ENCODE data around the gene MRTO4. TPM values are rescaled to one million over a fixed set of nuclear protein-coding genes. Genes with fewer than 3 reads are reported as not detected.

The MRTO4 gene
- total and polyA plus RNA-seq, 7 donors = 19.9 to 103 (median 35.8) TPM

DNA sequence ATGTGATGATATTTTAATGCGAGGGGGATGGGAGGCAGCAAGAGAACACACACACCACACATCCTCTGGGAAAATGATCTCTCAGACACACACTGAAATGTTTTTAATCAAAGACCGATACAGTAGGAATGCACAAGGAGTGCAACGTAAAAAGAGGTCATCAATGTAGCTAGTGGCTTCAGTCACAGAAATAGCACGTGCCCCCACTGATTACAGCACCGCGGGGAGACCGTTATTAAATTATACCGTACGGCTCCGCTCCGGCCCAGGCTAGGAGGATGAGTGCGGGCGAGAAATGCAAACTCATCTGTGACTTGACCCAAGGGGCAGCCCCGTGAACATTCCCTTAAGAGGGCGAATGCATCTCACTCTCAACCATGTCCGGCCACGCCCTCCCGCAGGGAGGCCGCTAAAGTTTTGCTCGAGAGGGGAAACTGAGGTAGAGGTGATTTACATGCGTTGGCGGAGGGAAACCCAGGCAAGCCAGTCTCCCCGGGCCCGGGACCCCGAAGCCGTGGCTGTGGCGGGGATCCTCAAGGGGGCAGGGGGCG, 42.1 kb upstream of the MRTO4 start:
- ATAC-seq (peak; percentile 38 to 62 (median 58)), DNase-seq (peak in 1 of 2 donors; percentile 40)
- TF ChIP-seq, protein P1, sequence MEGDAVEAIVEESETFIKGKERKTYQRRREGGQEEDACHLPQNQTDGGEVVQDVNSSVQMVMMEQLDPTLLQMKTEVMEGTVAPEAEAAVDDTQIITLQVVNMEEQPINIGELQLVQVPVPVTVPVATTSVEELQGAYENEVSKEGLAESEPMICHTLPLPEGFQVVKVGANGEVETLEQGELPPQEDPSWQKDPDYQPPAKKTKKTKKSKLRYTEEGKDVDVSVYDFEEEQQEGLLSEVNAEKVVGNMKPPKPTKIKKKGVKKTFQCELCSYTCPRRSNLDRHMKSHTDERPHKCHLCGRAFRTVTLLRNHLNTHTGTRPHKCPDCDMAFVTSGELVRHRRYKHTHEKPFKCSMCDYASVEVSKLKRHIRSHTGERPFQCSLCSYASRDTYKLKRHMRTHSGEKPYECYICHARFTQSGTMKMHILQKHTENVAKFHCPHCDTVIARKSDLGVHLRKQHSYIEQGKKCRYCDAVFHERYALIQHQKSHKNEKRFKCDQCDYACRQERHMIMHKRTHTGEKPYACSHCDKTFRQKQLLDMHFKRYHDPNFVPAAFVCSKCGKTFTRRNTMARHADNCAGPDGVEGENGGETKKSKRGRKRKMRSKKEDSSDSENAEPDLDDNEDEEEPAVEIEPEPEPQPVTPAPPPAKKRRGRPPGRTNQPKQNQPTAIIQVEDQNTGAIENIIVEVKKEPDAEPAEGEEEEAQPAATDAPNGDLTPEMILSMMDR (IDR thresholded peaks at IDR 0.05) = no peak
- intact Hi-C loops (cut with DNase I) = loop anchor here in 1 of 2 donors (2.0 kb wide), 1 partner anchor 31 kb away; no protein-coding TSS in a partner anchor
- Histone ChIP-seq H3K4me1 (peaks cover 66% of the 10 kb centered on the region), H3K27ac (peak overlapping the region; percentile 91), H3K27me3 (ENCODE audit: insufficient read depth in 3 of 3, low read length in 2 of 3) (no peaks in the 10 kb centered on the region), H3K9me3 (no peaks in the 10 kb centered on the region), H3K36me3 (ENCODE audit: insufficient read depth in 1 of 2, low read depth in 1 of 2) (peaks cover 0 to 25% of the 10 kb centered on the region in 2 donors), H3K4me3 (peak overlapping the region; percentile 72)
- WGBS, 3 donors = 0 to 1% (median 0%) methylated on average over 27 to 28 of the region's 28 CpGs

DNA sequence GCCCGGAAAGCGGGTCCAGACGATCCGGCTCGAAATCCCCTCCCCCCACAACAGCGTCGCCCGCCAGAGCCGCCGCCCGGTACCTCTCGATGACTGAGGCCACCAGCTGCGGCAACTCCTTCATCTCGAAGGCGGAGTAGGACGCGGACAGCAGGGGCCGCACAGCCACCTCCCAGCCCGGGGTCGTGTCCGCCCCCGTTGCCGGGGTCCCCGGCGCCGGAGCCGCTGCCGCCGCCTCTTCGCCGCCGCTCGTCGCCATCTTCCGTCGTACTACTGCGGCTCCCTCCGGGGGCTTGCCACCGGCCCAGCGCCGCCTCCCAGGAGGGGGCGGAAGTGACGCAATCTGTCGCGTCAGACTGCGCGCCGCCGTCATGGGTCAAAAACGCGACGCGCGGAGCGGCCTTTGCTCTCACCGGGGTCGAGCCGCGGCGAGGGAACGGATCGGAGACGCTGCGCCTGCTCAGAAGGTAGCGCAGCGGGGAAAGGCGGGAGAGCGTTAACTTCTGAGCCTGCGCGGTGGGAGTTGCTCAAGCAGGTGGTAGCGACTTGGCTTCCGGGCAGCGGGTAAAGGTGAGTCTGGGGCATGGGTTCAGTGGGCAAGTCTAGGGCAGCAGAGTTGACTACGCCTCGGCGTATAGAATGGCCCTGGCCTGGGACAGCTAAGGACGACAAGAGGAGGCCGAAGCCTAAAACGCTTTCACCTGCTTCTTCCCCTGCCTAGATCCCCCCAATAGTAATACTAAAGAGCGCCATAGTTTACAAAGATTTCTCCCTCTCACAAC, 41.4 kb upstream of the MRTO4 start, which contains the start of gene UBR4:
UBR4 (minus strand) TSS at position 277 of the 782 bp plus-strand sequence; CDS start at position 259, 18 bp downstream.
- H3K9me3 ChIP-seq = no peaks in the 10 kb centered on the region
- DNase-seq (peak; percentile 96 to 98), ATAC-seq (peak; percentile 94 to 97 (median 97))
- 0 to 1% (median 0%) methylated on average over 57 to 80 of the region's 80 CpGs for WGBS, 3 donors
- TF ChIP-seq, protein P1 (IDR thresholded peaks at IDR 0.05) = no peak
- H3K27me3 ChIP-seq (ENCODE audit: insufficient read depth in 3 of 3, low read length in 2 of 3) = no peaks in the 10 kb centered on the region
- H3K27ac ChIP-seq = peak within 1 kb of the TSS; percentile 91
- H3K36me3 ChIP-seq (ENCODE audit: insufficient read depth in 1 of 2, low read depth in 1 of 2) = peaks cover 0 to 25% of the 10 kb centered on the region in 2 donors
- H3K4me3 ChIP-seq = peak within 1 kb of the TSS; percentile 72
- intact Hi-C loops (cut with DNase I) = loop anchor here in 1 of 2 donors (2.0 kb wide), 1 partner anchor 31 kb away; no protein-coding TSS in a partner anchor
- H3K4me1 ChIP-seq = peaks cover 61% of the 10 kb centered on the region

DNA sequence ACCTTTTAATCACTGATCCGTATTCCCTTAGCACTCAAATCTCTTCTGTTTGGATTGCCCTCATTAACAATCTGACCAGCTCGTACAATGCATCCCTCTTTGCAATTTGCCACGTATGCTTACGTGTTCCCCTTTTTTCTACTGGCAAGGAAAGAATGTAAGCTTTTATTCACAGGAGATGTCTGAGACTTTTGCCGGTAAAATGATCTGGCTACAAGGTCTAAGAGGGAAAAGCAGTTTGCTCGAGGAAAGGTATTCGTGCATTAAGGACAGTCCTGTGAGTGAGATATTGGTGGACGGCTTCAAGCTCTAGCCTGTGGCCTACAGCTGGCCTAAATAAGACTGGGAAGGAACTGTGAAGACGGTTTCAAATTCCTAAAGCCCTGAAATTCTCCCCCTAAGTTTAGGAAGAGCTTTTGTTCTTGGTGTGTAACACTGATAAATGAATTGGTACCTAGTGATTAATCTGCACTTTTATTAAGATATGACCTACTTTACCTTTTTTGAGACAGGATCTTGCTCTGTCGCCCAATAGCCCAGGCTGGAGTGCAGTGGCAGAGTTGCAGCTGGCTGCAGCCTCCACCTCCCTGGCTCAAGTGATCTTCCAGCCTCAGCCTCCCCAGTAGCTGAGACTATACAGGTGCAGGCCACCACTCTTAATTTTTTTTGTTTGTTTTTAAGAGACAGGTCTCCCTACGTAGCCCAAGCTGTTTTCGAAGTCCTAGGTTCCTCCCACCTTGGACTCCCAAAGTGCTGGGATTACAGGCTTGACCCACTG, 40.6 kb upstream of the MRTO4 start:
- peaks cover 53% of the 10 kb centered on the region for H3K4me1 ChIP-seq
- peaks cover 0 to 25% of the 10 kb centered on the region in 2 donors for H3K36me3 ChIP-seq (ENCODE audit: insufficient read depth in 1 of 2, low read depth in 1 of 2)
- WGBS, 3 donors = 20 to 21% (median 20%) methylated on average over 12 of the region's 12 CpGs
- ATAC-seq (no peak), DNase-seq (no peak)
- peak overlapping the region; percentile 72 for H3K4me3 ChIP-seq
- H3K27me3 ChIP-seq (ENCODE audit: insufficient read depth in 3 of 3, low read length in 2 of 3) = no peaks in the 10 kb centered on the region
- TF ChIP-seq, protein P1 (IDR thresholded peaks at IDR 0.05) = no peak
- intact Hi-C loops (cut with DNase I) = no loop called here
- no peaks in the 10 kb centered on the region for H3K9me3 ChIP-seq
- peak overlapping the region; percentile 91 for H3K27ac ChIP-seq

DNA sequence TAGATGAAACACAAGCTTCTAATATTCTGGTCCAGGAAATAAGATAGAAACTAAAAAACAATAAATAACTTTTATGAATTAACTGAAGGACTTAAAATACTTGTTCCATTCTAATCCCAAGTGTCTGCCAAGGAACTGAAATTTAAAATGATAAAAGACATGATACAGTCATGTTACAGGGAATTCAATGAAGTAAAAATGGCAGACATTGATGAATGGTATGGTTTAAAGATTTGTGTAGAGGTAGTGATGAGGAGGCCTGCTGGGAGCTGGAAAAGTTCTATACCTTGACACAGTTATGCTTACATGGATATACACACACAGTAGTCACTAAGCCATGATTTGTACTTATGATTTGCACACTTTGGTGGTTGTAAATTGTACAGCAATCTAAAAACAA, 39.4 kb upstream of the MRTO4 start:
- H3K4me1 ChIP-seq = peaks cover 42% of the 10 kb centered on the region
- H3K36me3 ChIP-seq (ENCODE audit: insufficient read depth in 1 of 2, low read depth in 1 of 2) = peaks cover 0 to 36% of the 10 kb centered on the region in 2 donors

More for the DNA sequence above, 39.4 kb upstream of the MRTO4 start:
- intact Hi-C loops (cut with DNase I) = no loop called here
- Histone ChIP-seq H3K4me3 (no peak overlapping the region), H3K27ac (no peak overlapping the region), H3K9me3 (no peaks in the 10 kb centered on the region), H3K27me3 (ENCODE audit: insufficient read depth in 3 of 3, low read length in 2 of 3) (no peaks in the 10 kb centered on the region)
- no peak for ATAC-seq
- DNase-seq = no peak
- TF ChIP-seq, protein P1 (IDR thresholded peaks at IDR 0.05) = no peak

Data from psoas muscle (tissue), 8 donors.